GM12872 (cell line): Measurements from ENCODE around the gene KRT80.

Experiments used
- CTCF ChIP-seq: IDR thresholded peaks from 3 replicates; pipeline ENCODE4 v1.5.1; 2011; ENCODE audit warnings: low read depth, mild to moderate bottlenecking, low read length, moderate library complexity; ENCODE audit not compliant: insufficient read depth

Gene KRT80

GRCh38 chr12:52145228-52146088, 46.4 kb downstream of the KRT80 start:
- no peak for TF ChIP-seq CTCF

- TF ChIP-seq CTCF: no peak
Observed at GRCh38 chr12:52144512-52145227, 47.1 kb downstream of the KRT80 start.

GRCh38 chr12:52142431-52142830, 49.4 kb downstream of the KRT80 start:
- no peak for TF ChIP-seq CTCF

GRCh38 chr12:52141875-52142274, 49.9 kb downstream of the KRT80 start:
- no peak for TF ChIP-seq CTCF

- TF ChIP-seq CTCF: 0 out of 3 replicates have a peak, but pooled peaks have one; percentile 11
Observed at GRCh38 chr12:52141306-52141705, 50.5 kb downstream of the KRT80 start.

- TF ChIP-seq CTCF: peak; percentile 91
Observed at GRCh38 chr12:52139579-52140062, 52.2 kb downstream of the KRT80 start.

- TF ChIP-seq CTCF: no peak
Observed at GRCh38 chr12:52139147-52139546, 52.7 kb downstream of the KRT80 start.
